Measurements from ENCODE around the gene MAGEH1.

MAGEH1 gene

DNA sequence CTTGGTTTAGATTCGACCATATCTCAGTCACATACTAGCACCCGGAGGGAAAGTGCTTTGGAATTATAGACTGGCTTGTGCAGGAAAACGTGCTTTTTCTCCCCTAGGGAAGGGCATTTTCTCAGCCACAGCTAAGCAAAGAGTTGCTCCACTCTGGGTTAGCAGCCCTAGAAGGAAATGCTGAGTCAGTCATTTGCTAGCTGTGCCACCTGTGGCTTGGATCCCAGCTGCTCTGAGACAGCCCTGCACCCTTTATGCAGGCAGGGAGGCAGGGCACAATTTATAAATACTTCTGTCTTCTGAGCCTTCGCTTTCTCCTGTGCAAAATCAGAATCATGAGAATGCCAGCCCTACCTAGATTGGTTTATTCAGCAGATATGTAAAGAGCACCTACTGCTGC is 39.0 kb downstream of the MAGEH1 start:
- no peak for DNase-seq

All from NCI-H446 treated with DMSO at 0.1 percent for 48 hours (cell line).